Activated T-cell treated with anti-CD3 and anti-CD28 coated beads, Interleukin-2, amount 50 U/mL, for 24 hours (primary cell): Measurements from ENCODE around the gene POU2AF2.

Experiments used
- DNase-seq: peaks from one replicate; pipeline ENCODE4 v3.0.0-alpha.2; 2020
- H3K27ac Mint-ChIP-seq: 2 replicates; pipeline ENCODE4 v1.8.0; 2020; ENCODE audit warnings: mild to moderate bottlenecking, mixed read lengths
- H3K27me3 Mint-ChIP-seq: 2 replicates; pipeline ENCODE4 v1.8.0; 2020; ENCODE audit warnings: mixed read lengths
- H3K36me3 Mint-ChIP-seq: 2 replicates; pipeline ENCODE4 v1.8.0; 2020; ENCODE audit warnings: low read depth, mixed read lengths
- H3K4me1 Mint-ChIP-seq: 2 replicates; pipeline ENCODE4 v1.8.0; 2020; ENCODE audit warnings: low read depth, mixed read lengths
- H3K4me3 Mint-ChIP-seq: 2 replicates; pipeline ENCODE4 v1.8.0; 2020; ENCODE audit warnings: mild to moderate bottlenecking, moderate library complexity, mixed read lengths
- H3K9me3 Mint-ChIP-seq: 2 replicates; pipeline ENCODE4 v1.8.0; 2020; ENCODE audit warnings: mixed read lengths

The POU2AF2 gene

GRCh38 chr11:111325259-111325658, 79.7 kb downstream of the POU2AF2 start:
- Mint-ChIP-seq H3K27ac (no peak overlapping the region), H3K4me1 (no peaks in the 10 kb centered on the region), H3K9me3 (no peaks in the 10 kb centered on the region), H3K36me3 (no peaks in the 10 kb centered on the region), H3K4me3 (no peak overlapping the region), H3K27me3 (no peaks in the 10 kb centered on the region)
- DNase-seq: no peak

GRCh38 chr11:111326824-111327223, 81.3 kb downstream of the POU2AF2 start:
- no peak overlapping the region for H3K27ac Mint-ChIP-seq
- no peaks in the 10 kb centered on the region for H3K9me3 Mint-ChIP-seq
- H3K4me1 Mint-ChIP-seq: no peaks in the 10 kb centered on the region
- H3K4me3 Mint-ChIP-seq: no peak overlapping the region
- H3K36me3 Mint-ChIP-seq: no peaks in the 10 kb centered on the region
- H3K27me3 Mint-ChIP-seq: no peaks in the 10 kb centered on the region
- no peak for DNase-seq

GRCh38 chr11:111327908-111328624, 82.5 kb downstream of the POU2AF2 start:
- H3K36me3 Mint-ChIP-seq: no peaks in the 10 kb centered on the region
- no peaks in the 10 kb centered on the region for H3K9me3 Mint-ChIP-seq
- H3K4me3 Mint-ChIP-seq: no peak overlapping the region
- H3K27me3 Mint-ChIP-seq: no peaks in the 10 kb centered on the region
- no peak for DNase-seq
- H3K4me1 Mint-ChIP-seq: no peaks in the 10 kb centered on the region
- no peak overlapping the region for H3K27ac Mint-ChIP-seq

GRCh38 chr11:111329306-111330204, 84.0 kb downstream of the POU2AF2 start:
- H3K4me1 Mint-ChIP-seq: no peaks in the 10 kb centered on the region
- no peak overlapping the region for H3K27ac Mint-ChIP-seq
- DNase-seq: no peak
- no peaks in the 10 kb centered on the region for H3K27me3 Mint-ChIP-seq
- no peaks in the 10 kb centered on the region for H3K36me3 Mint-ChIP-seq
- no peak overlapping the region for H3K4me3 Mint-ChIP-seq
- H3K9me3 Mint-ChIP-seq: no peaks in the 10 kb centered on the region

- H3K4me3 Mint-ChIP-seq: no peak overlapping the region
- no peak overlapping the region for H3K27ac Mint-ChIP-seq
- no peaks in the 10 kb centered on the region for H3K9me3 Mint-ChIP-seq
- no peaks in the 10 kb centered on the region for H3K4me1 Mint-ChIP-seq
- no peaks in the 10 kb centered on the region for H3K27me3 Mint-ChIP-seq
- H3K36me3 Mint-ChIP-seq: no peaks in the 10 kb centered on the region
- no peak for DNase-seq
Observed at GRCh38 chr11:111330234-111330893, 84.8 kb downstream of the POU2AF2 start.

- H3K4me3 Mint-ChIP-seq: no peak overlapping the region
- no peak for DNase-seq
- H3K27ac Mint-ChIP-seq: no peak overlapping the region
- no peaks in the 10 kb centered on the region for H3K36me3 Mint-ChIP-seq
- H3K9me3 Mint-ChIP-seq: no peaks in the 10 kb centered on the region
- H3K4me1 Mint-ChIP-seq: no peaks in the 10 kb centered on the region
- no peaks in the 10 kb centered on the region for H3K27me3 Mint-ChIP-seq
Observed at GRCh38 chr11:111331711-111332479, 86.4 kb downstream of the POU2AF2 start.

- Mint-ChIP-seq H3K4me1 (no peaks in the 10 kb centered on the region), H3K27ac (no peak overlapping the region), H3K36me3 (no peaks in the 10 kb centered on the region), H3K4me3 (no peak overlapping the region), H3K9me3 (peaks cover 4% of the 10 kb centered on the region), H3K27me3 (no peaks in the 10 kb centered on the region)
- DNase-seq: no peak
Observed at GRCh38 chr11:111334532-111335502, 89.3 kb downstream of the POU2AF2 start.

GRCh38 chr11:111335549-111335948, 90.0 kb downstream of the POU2AF2 start:
- H3K4me1 Mint-ChIP-seq: no peaks in the 10 kb centered on the region
- H3K36me3 Mint-ChIP-seq: no peaks in the 10 kb centered on the region

More at GRCh38 chr11:111335549-111335948, 90.0 kb downstream of the POU2AF2 start:
- peaks cover 3% of the 10 kb centered on the region for H3K27me3 Mint-ChIP-seq
- no peak overlapping the region for H3K4me3 Mint-ChIP-seq
- H3K9me3 Mint-ChIP-seq: peaks cover 7% of the 10 kb centered on the region
- no peak for DNase-seq
- no peak overlapping the region for H3K27ac Mint-ChIP-seq
